Memory B cell (primary cell): ENCODE results near the gene TMPRSS4.

ENCODE experiments used
- ATAC-seq: fragments of 150-1000 bp; cut with Tn5 transposase; 2 replicates; pipeline ENCODE4 v1.10.0; 2021; ENCODE audit warnings: low read depth, mild to moderate bottlenecking, moderate library complexity
- DNase-seq, 2 donors: peaks; one replicate each; pipeline ENCODE4 v3.0.0; 2022; ENCODE audit warnings: low spot score in 2 of 2
- H3K27ac Mint-ChIP-seq: one replicate; pipeline ENCODE4 v1.8.0; 2022; ENCODE audit warnings: mild to moderate bottlenecking, moderate library complexity, mixed read lengths
- H3K27me3 Mint-ChIP-seq: one replicate; pipeline ENCODE4 v1.8.0; 2022; ENCODE audit warnings: mixed read lengths
- H3K36me3 Mint-ChIP-seq: one replicate; pipeline ENCODE4 v1.8.0; 2022; ENCODE audit warnings: mild to moderate bottlenecking, mixed read lengths
- H3K4me1 Mint-ChIP-seq: one replicate; pipeline ENCODE4 v1.8.0; 2022; ENCODE audit warnings: mixed read lengths
- H3K4me3 Mint-ChIP-seq: one replicate; pipeline ENCODE4 v1.8.0; 2022; ENCODE audit warnings: mild to moderate bottlenecking, moderate library complexity, mixed read lengths
- H3K9me3 Mint-ChIP-seq: one replicate; pipeline ENCODE4 v1.8.0; 2022; ENCODE audit warnings: mixed read lengths

Gene TMPRSS4

DNA sequence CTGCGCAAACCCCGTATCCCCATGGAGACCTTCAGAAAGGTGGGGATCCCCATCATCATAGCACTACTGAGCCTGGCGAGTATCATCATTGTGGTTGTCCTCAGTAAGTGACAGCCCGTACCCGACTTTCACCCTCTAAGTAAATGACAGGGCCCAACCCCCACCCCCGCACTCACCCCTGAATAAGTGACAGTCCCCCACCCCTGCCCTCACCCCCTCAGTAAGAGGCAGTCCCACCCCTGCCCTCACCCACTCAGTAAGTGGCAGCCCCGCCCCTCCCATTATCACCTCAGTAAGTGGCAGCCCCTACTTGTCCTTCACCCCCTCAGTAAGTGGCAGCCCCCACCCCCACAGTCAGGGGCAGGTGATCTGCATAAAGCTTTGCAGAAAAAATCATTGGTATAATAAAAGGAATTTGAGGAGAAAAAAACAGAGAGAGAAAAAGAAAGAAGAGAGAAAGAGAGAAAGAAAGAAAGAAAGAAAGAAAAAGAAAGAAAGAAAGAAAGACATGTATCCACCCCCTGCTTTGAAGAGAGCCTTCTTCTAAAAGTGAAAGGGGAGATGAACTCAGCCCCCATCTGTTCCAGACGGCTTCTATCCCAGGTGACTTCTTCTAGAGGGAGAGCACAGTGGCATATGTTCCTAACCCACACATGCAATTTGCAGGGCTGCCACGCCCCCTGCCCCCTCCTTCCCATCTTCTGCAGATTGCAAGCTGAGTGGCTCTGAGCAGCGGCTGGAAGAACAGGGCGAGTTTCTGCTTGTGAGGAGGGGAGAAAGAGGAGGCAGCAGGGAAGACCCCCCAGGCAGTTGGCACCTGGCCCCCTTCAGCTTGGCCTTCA is 22.3 kb downstream of the TMPRSS4 start:
- no peak for ATAC-seq
- DNase-seq: no peak
- Mint-ChIP-seq H3K36me3 (no peaks in the 10 kb centered on the region), H3K27me3 (peaks cover 5% of the 10 kb centered on the region), H3K27ac (no peak overlapping the region), H3K4me1 (no peaks in the 10 kb centered on the region), H3K4me3 (no peak overlapping the region), H3K9me3 (no peaks in the 10 kb centered on the region)

DNA sequence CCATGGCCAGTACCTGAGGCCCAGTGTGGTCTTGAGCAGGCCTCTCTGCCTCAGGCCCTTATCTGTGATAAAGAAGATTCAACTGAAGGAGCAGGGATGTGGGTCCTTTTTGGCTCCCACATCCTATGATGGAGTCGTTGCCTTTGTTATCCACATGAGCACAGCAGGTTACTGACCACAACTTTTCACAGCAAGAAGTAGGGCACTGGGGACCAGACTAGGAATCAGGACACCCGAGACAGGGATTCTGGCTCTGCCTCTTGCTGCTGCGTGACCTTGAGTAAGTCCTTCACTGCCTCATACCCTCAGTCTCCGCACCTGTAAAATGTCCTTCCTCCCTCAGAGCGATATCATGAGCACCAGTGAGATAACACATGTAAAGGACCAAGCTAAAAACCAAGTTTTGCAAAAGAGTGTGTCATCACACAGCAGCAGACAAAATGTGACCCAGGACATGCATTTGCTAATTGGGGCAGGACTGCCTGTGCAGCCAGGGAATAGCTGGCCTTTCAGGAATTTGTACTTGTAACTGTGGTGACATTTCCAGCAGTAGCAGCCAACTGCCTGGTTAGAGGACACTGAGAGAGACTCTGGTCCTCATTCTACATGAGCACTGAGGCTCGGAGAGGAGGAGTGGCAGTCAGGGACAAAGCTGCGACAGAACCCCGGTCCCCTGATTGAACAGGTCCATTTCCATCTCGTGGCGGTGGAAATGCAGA is 23.1 kb downstream of the TMPRSS4 start:
- Mint-ChIP-seq H3K27me3 (peaks cover 7% of the 10 kb centered on the region), H3K4me3 (no peak overlapping the region), H3K9me3 (no peaks in the 10 kb centered on the region), H3K4me1 (no peaks in the 10 kb centered on the region), H3K27ac (no peak overlapping the region), H3K36me3 (no peaks in the 10 kb centered on the region)
- DNase-seq (no peak), ATAC-seq (no peak)

DNA sequence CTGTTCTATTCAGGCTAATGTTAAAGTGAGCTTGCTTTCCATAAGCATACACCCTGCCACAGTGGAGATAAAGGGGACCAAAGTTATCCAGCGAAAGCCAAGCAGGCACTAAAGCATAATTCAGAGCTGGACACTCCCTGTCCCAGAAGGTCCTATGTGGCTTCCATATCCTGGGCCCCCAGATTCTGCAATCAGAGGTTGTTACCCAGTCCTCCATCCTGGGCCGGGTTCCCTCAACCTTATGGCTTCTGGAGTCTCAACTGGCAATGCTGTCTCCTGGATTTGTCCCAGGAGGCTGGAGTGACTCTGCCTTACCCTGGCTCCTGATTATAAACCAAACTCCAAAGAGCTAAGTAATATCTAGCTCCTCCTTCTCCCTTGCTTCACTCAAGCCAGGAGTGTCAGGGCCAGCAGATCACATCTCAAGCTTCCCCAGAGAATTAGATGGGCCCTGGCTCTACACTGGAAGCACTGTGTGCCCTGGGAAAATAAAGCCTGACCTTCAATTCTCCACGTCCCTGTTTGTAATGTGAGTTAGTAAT is 23.9 kb downstream of the TMPRSS4 start:
- no peak for ATAC-seq
- Mint-ChIP-seq H3K27me3 (peaks cover 7% of the 10 kb centered on the region), H3K4me3 (no peak overlapping the region), H3K27ac (no peak overlapping the region), H3K9me3 (no peaks in the 10 kb centered on the region), H3K36me3 (no peaks in the 10 kb centered on the region), H3K4me1 (no peaks in the 10 kb centered on the region)
- no peak for DNase-seq

DNA sequence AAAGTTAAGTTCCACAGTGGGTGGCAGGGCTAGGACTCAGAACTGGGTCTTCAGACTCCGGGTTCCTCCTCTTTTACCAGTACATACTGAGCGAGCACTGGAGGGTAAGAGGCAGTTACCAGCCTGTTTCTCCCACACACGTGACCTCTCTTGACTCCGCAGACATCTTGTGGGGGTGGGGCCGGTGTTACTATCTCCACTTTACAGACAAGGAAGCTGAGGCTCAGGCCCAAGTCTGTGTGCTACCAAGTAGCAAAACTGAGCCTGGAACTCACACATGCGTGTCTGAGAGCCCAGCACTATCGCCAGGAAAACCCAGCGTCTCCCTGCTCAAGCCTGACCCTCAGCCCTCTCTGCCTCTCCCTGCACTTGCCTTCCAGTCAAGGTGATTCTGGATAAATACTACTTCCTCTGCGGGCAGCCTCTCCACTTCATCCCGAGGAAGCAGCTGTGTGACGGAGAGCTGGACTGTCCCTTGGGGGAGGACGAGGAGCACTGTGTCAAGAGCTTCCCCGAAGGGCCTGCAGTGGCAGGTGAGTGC is 25.9 kb downstream of the TMPRSS4 start:
- ATAC-seq (no peak), DNase-seq (no peak)
- Mint-ChIP-seq H3K36me3 (no peaks in the 10 kb centered on the region), H3K4me3 (no peak overlapping the region), H3K27ac (no peak overlapping the region), H3K27me3 (peaks cover 8% of the 10 kb centered on the region), H3K9me3 (no peaks in the 10 kb centered on the region), H3K4me1 (no peaks in the 10 kb centered on the region)

DNA sequence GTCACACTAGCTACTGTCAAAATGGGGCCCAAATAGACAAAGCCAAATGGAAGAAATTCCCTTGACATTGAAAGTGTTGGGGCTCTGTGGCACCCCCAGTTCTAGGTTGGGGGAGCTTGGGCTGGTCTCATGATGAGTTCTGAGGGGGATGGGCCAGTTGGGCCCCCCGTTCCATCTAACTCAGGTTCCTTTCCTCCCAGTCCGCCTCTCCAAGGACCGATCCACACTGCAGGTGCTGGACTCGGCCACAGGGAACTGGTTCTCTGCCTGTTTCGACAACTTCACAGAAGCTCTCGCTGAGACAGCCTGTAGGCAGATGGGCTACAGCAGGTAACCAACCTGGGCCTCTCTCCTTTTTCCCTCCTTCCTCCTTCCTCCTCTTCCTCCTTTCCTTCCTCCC is 27.6 kb downstream of the TMPRSS4 start:
- Mint-ChIP-seq H3K4me1 (no peaks in the 10 kb centered on the region), H3K4me3 (no peak overlapping the region), H3K27ac (no peak overlapping the region), H3K27me3 (peaks cover 6% of the 10 kb centered on the region), H3K36me3 (no peaks in the 10 kb centered on the region), H3K9me3 (no peaks in the 10 kb centered on the region)
- DNase-seq: no peak
- ATAC-seq: no peak

DNA sequence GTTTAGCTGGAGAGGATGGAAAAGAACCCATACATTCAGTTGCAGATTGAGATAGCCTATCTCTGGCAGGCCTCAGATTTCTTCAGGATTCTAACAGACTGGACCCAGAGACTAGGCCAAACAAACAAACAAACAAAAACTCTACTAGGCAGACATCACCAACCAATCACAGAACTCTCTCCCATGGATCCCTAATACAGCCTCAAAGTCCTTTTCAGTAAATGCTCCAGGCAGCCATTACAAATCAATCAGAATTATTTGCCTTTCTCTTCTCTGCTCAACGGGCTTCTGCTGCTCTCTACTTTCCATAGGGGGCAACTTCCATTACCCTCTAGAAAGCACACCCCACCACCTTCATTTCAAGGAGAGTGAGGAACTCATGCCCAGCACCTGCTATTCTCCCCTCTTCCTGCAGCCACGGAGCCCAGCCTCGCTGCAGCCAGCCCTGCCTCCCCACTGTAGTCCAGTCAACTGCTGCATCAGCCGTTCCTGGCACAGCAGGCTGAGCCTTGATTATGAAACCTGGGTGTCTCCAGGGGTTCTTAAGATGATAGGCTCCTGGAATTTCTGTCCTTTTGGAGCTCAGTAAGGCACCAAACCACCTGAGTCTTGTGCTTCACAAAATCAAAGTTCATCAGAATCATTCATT is 28.9 kb downstream of the TMPRSS4 start:
- Mint-ChIP-seq H3K4me1 (no peaks in the 10 kb centered on the region), H3K9me3 (no peaks in the 10 kb centered on the region), H3K27ac (no peak overlapping the region), H3K27me3 (peaks cover 8% of the 10 kb centered on the region), H3K4me3 (no peak overlapping the region), H3K36me3 (no peaks in the 10 kb centered on the region)
- DNase-seq (no peak), ATAC-seq (no peak)

DNA sequence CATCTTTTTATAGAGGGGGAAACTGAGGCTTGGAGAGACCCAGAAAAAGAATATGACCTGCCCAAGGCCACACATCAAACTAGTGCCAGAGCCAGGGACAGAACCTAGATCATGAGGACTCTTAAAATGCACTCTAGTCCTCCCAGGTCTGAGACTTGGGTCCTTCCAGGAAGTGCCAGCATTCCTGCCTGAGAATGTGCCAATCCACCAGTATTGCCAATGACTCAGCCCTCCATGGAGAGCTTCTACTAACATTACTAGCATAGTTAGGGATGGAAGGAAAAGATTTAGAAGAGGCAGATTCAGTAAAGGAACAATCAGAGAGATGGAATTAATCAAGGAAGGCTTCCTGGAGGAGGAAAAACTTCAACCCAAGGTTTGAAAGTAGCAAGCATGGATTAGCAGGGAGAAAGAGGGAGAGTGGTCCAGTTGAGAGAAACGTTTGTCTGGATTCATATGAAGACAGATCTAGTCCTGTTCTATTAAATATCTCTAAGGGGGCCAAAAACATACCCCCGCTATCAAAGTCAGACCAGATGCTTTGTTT is 30.0 kb downstream of the TMPRSS4 start:
- H3K4me3 Mint-ChIP-seq: no peak overlapping the region
- no peak overlapping the region for H3K27ac Mint-ChIP-seq
- H3K36me3 Mint-ChIP-seq: no peaks in the 10 kb centered on the region
- no peaks in the 10 kb centered on the region for H3K9me3 Mint-ChIP-seq
- no peaks in the 10 kb centered on the region for H3K4me1 Mint-ChIP-seq
- DNase-seq: no peak
- ATAC-seq: no peak
- H3K27me3 Mint-ChIP-seq: peaks cover 9% of the 10 kb centered on the region

DNA sequence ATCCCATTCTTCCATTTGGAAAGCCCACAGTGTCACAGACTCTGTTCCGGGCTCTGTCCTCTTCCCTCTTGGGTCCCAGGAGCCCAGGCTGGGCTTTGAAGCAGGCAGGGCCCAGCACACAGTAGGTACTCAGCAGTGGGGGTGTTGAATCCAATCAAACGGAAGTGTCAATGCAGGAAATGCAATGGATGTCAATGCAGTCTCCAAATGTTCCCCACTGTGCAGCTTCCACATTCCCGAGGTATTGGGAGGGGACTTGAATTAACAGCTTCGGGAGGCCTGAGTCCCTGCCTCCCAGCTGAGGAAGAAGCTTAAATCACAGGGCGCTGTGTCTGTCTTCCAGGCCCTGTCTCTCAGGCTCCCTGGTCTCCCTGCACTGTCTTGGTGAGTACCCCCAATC is 31.6 kb downstream of the TMPRSS4 start:
- no peaks in the 10 kb centered on the region for H3K9me3 Mint-ChIP-seq
- no peaks in the 10 kb centered on the region for H3K36me3 Mint-ChIP-seq
- peaks cover 12% of the 10 kb centered on the region for H3K27me3 Mint-ChIP-seq
- no peak for DNase-seq
- ATAC-seq: no peak
- no peaks in the 10 kb centered on the region for H3K4me1 Mint-ChIP-seq
- no peak overlapping the region for H3K27ac Mint-ChIP-seq
- H3K4me3 Mint-ChIP-seq: no peak overlapping the region

DNA sequence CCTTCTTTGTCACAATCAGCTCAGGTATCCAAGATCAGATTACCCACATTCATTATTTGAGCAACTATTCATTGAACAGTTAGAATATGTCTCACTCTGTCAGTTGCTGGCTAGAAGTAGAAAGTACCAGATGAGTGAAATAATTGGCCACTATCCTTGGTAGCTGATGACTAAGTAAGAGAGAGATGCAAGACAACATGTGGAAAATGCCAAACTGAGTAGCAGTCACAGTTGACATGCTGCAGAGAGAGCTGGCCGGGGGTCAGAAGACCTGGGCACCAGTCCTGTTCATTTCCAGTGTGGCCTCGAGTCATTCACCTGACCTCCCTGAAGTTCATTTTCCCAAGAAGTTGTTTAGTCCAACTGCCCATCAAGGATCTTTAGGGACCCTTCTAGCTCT is 32.4 kb downstream of the TMPRSS4 start:
- H3K9me3 Mint-ChIP-seq: no peaks in the 10 kb centered on the region
- H3K4me1 Mint-ChIP-seq: peaks cover 1% of the 10 kb centered on the region
- ATAC-seq (no peak), DNase-seq (no peak)
- H3K36me3 Mint-ChIP-seq: no peaks in the 10 kb centered on the region
- no peak overlapping the region for H3K27ac Mint-ChIP-seq
- peaks cover 12% of the 10 kb centered on the region for H3K27me3 Mint-ChIP-seq
- no peak overlapping the region for H3K4me3 Mint-ChIP-seq

DNA sequence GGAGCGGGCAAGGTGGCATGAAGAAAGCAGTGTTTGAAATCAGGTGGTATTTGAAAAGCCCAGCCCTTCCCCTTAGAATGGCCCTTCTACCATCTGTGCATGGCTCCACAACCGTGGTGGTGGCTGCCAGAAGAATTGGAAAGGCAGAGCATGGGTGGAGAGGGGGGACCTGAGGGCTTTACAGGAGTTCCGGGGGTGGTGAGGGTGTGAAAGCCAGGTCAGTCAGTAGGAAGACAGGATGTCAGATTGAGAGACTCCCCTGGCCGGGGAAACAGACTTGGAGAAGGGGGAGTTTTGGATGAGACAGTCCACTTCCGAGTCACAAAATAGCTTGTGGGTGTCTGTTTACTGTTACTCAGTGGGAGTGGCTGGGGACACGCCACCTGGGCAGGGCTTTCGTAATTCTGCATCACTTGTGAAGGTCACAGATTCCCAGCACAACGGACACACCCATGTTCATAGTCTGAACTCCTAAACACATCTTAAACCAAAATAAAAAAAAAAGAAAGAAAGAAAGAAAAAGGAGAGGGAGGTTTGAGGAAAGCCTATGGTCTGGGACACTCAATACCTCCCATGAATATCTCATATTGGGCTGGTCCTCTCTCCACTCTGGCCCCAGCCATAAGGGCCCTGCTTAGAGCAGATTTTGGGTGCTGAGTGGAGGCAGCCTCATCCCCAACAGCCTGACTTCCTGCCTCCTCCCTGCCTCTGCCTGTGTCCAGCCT is 34.3 kb downstream of the TMPRSS4 start:
- Mint-ChIP-seq H3K36me3 (no peaks in the 10 kb centered on the region), H3K27me3 (peaks cover 17% of the 10 kb centered on the region), H3K9me3 (no peaks in the 10 kb centered on the region), H3K4me3 (no peak overlapping the region), H3K27ac (no peak overlapping the region), H3K4me1 (peaks cover 3% of the 10 kb centered on the region)
- no peak for DNase-seq
- ATAC-seq: no peak

DNA sequence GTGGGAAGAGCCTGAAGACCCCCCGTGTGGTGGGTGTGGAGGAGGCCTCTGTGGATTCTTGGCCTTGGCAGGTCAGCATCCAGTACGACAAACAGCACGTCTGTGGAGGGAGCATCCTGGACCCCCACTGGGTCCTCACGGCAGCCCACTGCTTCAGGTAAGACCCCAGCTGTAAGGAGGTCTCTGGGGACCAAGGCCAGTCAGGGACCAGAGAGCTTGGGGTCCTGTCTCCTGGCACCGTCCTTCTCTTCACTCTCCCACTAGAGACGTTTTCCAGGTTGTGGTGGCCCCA is 34.8 kb downstream of the TMPRSS4 start:
- H3K9me3 Mint-ChIP-seq: no peaks in the 10 kb centered on the region
- H3K27me3 Mint-ChIP-seq: peaks cover 17% of the 10 kb centered on the region
- no peak overlapping the region for H3K27ac Mint-ChIP-seq
- H3K4me1 Mint-ChIP-seq: peaks cover 3% of the 10 kb centered on the region
- ATAC-seq (no peak), DNase-seq (no peak)
- H3K4me3 Mint-ChIP-seq: no peak overlapping the region
- H3K36me3 Mint-ChIP-seq: no peaks in the 10 kb centered on the region

DNA sequence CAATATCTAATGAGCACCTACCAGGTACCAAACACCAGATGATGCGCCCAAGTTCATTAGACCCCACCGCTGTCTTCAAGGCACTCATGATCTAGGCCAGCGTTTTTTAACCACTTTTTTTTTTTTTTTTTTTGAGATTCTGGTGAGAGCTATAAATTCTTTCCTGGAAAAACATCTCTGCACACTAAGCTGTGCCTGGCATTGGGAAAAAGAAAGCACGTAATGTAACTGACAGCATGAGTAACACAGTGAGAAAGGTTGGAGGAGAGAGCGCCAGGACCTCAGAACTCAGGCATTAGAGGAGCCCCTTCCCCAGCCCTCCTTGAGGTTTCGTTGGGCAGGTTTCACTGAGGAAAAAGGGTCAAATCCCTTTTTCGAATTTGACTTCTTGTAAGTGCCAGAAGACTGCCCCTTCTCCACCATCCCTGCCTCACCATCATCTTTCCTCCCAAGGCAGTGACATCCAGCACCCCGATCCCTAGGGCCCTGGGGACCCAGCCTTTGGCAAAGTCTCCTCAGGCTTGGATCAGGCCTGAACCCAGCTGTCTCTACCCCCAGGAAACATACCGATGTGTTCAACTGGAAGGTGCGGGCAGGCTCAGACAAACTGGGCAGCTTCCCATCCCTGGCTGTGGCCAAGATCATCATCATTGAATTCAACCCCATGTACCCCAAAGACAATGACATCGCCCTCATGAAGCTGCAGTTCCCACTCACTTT is 36.0 kb downstream of the TMPRSS4 start:
- Mint-ChIP-seq H3K9me3 (no peaks in the 10 kb centered on the region), H3K27ac (no peak overlapping the region), H3K4me3 (no peak overlapping the region), H3K4me1 (peaks cover 9% of the 10 kb centered on the region), H3K36me3 (no peaks in the 10 kb centered on the region), H3K27me3 (peaks cover 14% of the 10 kb centered on the region)
- ATAC-seq (no peak), DNase-seq (no peak)

DNA sequence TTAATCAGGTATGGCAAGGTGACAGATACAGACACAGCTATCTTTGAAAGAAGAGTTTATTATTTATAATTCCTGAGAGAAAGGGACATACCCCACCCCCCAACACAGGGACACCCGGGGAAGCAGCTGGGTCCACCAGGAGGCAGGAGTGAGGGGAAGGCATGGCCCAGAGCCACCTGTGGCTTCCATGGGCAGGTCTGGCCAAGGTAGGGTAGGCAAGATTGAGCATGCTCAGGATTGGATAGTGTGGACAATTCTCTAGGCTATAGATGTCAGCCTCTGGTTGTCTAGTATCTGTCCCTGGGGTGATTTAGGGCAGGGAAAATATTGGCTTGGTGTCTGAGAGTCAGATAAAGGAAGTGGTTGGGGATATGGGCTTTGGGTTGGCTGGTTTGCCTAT is 37.4 kb downstream of the TMPRSS4 start:
- no peak for ATAC-seq
- H3K27me3 Mint-ChIP-seq: peaks cover 16% of the 10 kb centered on the region
- H3K4me1 Mint-ChIP-seq: peaks cover 15% of the 10 kb centered on the region
- DNase-seq: no peak
- no peaks in the 10 kb centered on the region for H3K9me3 Mint-ChIP-seq
- H3K27ac Mint-ChIP-seq: no peak overlapping the region
- H3K36me3 Mint-ChIP-seq: no peaks in the 10 kb centered on the region
- H3K4me3 Mint-ChIP-seq: no peak overlapping the region
